Measurements from ENCODE around the gene FGGY. TPM values are rescaled to one million over a fixed set of nuclear protein-coding genes. Genes with fewer than 3 reads are reported as not detected.

FGGY gene
- total RNA-seq, 1 experiment from 2014 or later, result 14.6 TPM

DNA sequence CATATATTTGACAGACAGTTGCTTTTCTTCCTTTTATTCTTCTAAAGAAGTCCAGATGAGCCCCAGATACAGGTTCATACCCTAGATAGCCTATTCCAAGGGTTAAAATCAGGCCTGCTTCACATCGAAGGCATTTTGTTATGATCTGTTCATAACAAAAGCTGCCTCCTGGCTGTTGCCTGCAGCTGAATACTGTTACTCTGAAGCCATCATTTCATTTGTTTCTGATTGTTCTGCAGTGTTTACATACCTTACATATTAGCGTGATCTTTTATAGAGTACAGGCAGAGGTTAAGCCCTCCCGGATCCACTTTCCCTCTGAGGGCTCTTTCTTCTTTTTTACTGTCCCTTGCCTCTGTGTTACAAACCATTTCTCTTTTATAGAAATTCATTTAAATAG is 298.9 kb downstream of the FGGY start:
- no peak overlapping the region for H4K91ac ChIP-seq (ENCODE audit: insufficient read length, low read depth, low read length)
- H3K56ac ChIP-seq (ENCODE audit: insufficient read length, low read depth, low read length), result no peak overlapping the region
- Mint-ChIP-seq H3K9me3 (no peaks in the 10 kb centered on the region; a peak in 1 of 5 replicates), H3K4me3 (no peak overlapping the region), H3K4me1 (peaks cover 18 to 20% of the 10 kb centered on the region in 2 experiments), H3K27ac (no peak overlapping the region), H3K36me3 (ENCODE audit: insufficient read depth in 1 of 3, low read depth in 3 of 3) (no peaks in the 10 kb centered on the region), H3K27me3 (ENCODE audit: low read depth) (no peaks in the 10 kb centered on the region)
- no peak overlapping the region for H2AK5ac ChIP-seq (ENCODE audit: insufficient read length, low read length)
- H3K14ac ChIP-seq (ENCODE audit: insufficient read depth, low read length), result no peak overlapping the region
- TF ChIP-seq, protein P1, sequence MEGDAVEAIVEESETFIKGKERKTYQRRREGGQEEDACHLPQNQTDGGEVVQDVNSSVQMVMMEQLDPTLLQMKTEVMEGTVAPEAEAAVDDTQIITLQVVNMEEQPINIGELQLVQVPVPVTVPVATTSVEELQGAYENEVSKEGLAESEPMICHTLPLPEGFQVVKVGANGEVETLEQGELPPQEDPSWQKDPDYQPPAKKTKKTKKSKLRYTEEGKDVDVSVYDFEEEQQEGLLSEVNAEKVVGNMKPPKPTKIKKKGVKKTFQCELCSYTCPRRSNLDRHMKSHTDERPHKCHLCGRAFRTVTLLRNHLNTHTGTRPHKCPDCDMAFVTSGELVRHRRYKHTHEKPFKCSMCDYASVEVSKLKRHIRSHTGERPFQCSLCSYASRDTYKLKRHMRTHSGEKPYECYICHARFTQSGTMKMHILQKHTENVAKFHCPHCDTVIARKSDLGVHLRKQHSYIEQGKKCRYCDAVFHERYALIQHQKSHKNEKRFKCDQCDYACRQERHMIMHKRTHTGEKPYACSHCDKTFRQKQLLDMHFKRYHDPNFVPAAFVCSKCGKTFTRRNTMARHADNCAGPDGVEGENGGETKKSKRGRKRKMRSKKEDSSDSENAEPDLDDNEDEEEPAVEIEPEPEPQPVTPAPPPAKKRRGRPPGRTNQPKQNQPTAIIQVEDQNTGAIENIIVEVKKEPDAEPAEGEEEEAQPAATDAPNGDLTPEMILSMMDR (conservative IDR thresholded peaks at IDR 0.05), result no peak
- H4K5ac ChIP-seq (ENCODE audit: insufficient read length, low read depth, low read length), result no peak overlapping the region
- H3K4ac ChIP-seq (ENCODE audit: low read depth, low read length), result no peak overlapping the region
- H3K23ac ChIP-seq (ENCODE audit: insufficient read length, low read depth, low read length), result no peak overlapping the region
- H2BK120ac ChIP-seq (ENCODE audit: low read depth, low read length, poor library complexity, severe bottlenecking), result no peak overlapping the region
- H3K9me3 ChIP-seq (ENCODE audit: control insufficient read depth, low read depth, low read length), result no peaks in the 10 kb centered on the region
- no peak overlapping the region for H3K4me2 ChIP-seq (ENCODE audit: insufficient read depth, insufficient read length, low read length)
- no peak overlapping the region for H3K18ac ChIP-seq (ENCODE audit: insufficient read length, low read depth, low read length)
- H3T11ph ChIP-seq (ENCODE audit: low read length), result no peak overlapping the region
- H4K8ac ChIP-seq (replicated peaks; ENCODE audit: insufficient read length, low read depth, low read length), result no peak overlapping the region
- no peak overlapping the region for H3K9ac ChIP-seq (ENCODE audit: extremely low read depth, insufficient read length, low read length)
- H2BK5ac ChIP-seq (ENCODE audit: insufficient read length, low read length), result no peak overlapping the region
- DNase-seq, result no peak
- H2BK20ac ChIP-seq (ENCODE audit: low read depth, low read length, poor library complexity, severe bottlenecking), result no peak overlapping the region
- H2BK15ac ChIP-seq (ENCODE audit: low read depth, low read length), result no peak overlapping the region
- no peaks in the 10 kb centered on the region for H3K23me2 ChIP-seq (ENCODE audit: insufficient read length, low read depth, low read length, poor library complexity, severe bottlenecking)
- no peaks in the 10 kb centered on the region for H3K27me3 ChIP-seq (ENCODE audit: insufficient read depth, low read length)
- no peak overlapping the region for H3K27ac ChIP-seq (ENCODE audit: insufficient read length, low read depth, low read length)
- no peaks in the 10 kb centered on the region for H3K79me1 ChIP-seq (ENCODE audit: insufficient read depth, low read depth, low read length, poor library complexity, severe bottlenecking)
- peaks cover 3% of the 10 kb centered on the region; the same call in 1 of the 2 replicates for H3K4me1 ChIP-seq (ENCODE audit: insufficient read depth, low read length)
- no peak overlapping the region for H2AFZ ChIP-seq (ENCODE audit: low read length)
- no CpG with 5 or more reads among the region's 3 CpGs for WGBS (ENCODE audit: extremely low coverage, insufficient read length, low lambda C conversion rate)
- H4K20me1 ChIP-seq (ENCODE audit: control insufficient read depth, insufficient read depth, insufficient read length), result no peaks in the 10 kb centered on the region
- no peaks in the 10 kb centered on the region for H3K79me2 ChIP-seq (ENCODE audit: insufficient read depth, low read length)
- no peak overlapping the region for H2BK12ac ChIP-seq (ENCODE audit: insufficient read length, low read depth, low read length)
